Ascending aorta (tissue), 2 donors: Measurements from ENCODE around the gene SIRPA. TPM values are rescaled to one million over a fixed set of nuclear protein-coding genes. Genes with fewer than 3 reads are reported as not detected.

ENCODE experiments used
- DNase-seq, 2 donors: peaks; one replicate each; pipeline ENCODE4 v3.0.0-alpha.2; 2019; ENCODE audit warnings: low spot score in 2 of 2
- H3K27ac ChIP-seq, 2 donors: fragments of 200-600 bp; sonication (generic); one replicate each; pipeline ENCODE4 v1.5.1; 2016 to 2017; ENCODE audit warnings: mild to moderate bottlenecking in 1 of 2
- H3K27me3 ChIP-seq: fragments of 200-600 bp; sonication (generic); one replicate; pipeline ENCODE4 v1.5.1; 2017
- H3K36me3 ChIP-seq, 2 donors: fragments of 200-600 bp; sonication (generic); one replicate each; pipeline ENCODE4 v1.5.1; 2016
- H3K4me1 ChIP-seq, 2 donors: fragments of 200-600 bp; sonication (generic); one replicate each; pipeline ENCODE4 v1.5.1; 2016 to 2017; ENCODE audit warnings: mild to moderate bottlenecking in 1 of 2
- H3K4me3 ChIP-seq, 2 donors: fragments of 200-600 bp; sonication (generic); one replicate each; pipeline ENCODE4 v1.5.1; 2016 to 2017; ENCODE audit warnings: mild to moderate bottlenecking in 1 of 2
- H3K9me3 ChIP-seq, 2 donors: fragments of 200-600 bp; sonication (generic); one replicate each; pipeline ENCODE4 v1.5.1; 2016
- CTCF ChIP-seq, 3 experiments: fragments of 200-600 bp in 2 of 3; fragments of 450-650 bp in 1 of 3; sonication (generic) in 2 of 3; IDR thresholded peaks; one replicate each; pipeline ENCODE4 v1.5.1; 2016 to 2019; ENCODE audit warnings: antibody characterized with exemption in 3 of 3, mild to moderate bottlenecking in 1 of 3, moderate library complexity in 1 of 3
- intact Hi-C: fragments of 100-400 bp; cut with DNase I; formaldehyde crosslinking; loops from one replicate; pipeline ENCODE4 v1.15.1; 2023
- total RNA-seq: library from RNA; depleted of rRNA; stranded (reverse); fragments of >200 nt; gene quantifications from one replicate; pipeline ENCODE4 v1.1.0, GENCODE V29; 2016

SIRPA gene
- total RNA-seq, 1 donor from 2014 or later = 72.8 TPM

DNA sequence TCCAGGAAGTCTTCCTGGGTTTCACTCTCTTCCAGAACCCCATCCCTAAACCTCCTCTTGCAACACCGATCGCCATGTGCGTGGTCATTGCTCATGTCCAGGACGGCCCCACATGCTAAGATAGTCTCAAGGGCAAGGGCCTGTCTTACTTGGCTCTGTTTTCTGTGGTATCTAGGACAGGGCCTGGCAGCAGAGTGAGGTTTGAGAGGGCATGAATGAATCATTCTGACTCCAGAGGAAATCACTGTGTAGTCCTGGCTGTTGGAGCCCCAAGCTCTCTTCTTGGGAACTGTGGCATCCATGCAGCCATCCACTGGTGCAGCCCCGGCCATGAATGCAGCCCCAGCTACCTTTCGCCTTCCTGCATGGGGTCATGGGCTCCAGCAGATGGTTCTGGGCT, 12.4 kb downstream of the SIRPA start:
- H3K4me1 ChIP-seq = peaks cover 7 to 10% of the 10 kb centered on the region in 2 donors
- no peaks in the 10 kb centered on the region for H3K27me3 ChIP-seq
- H3K9me3 ChIP-seq = no peaks in the 10 kb centered on the region
- peaks cover 2 to 13% of the 10 kb centered on the region in 2 donors for H3K36me3 ChIP-seq
- intact Hi-C loops = no loop called here
- TF ChIP-seq CTCF (IDR thresholded peaks at IDR 0.05) = no peak
- H3K27ac ChIP-seq = no peak overlapping the region
- H3K4me3 ChIP-seq = no peak overlapping the region
- no peak for DNase-seq

GRCh38 chr20:1908191-1908590, 13.0 kb downstream of the SIRPA start:
- Histone ChIP-seq H3K27me3 (no peaks in the 10 kb centered on the region), H3K9me3 (no peaks in the 10 kb centered on the region), H3K27ac (no peak overlapping the region), H3K36me3 (peaks cover 6 to 14% of the 10 kb centered on the region in 2 donors), H3K4me1 (peaks cover 7 to 10% of the 10 kb centered on the region in 2 donors), H3K4me3 (no peak overlapping the region)
- TF ChIP-seq CTCF (IDR thresholded peaks at IDR 0.05) = no peak
- no peak for DNase-seq
- intact Hi-C loops = no loop called here

GRCh38 chr20:1909097-1909496, 13.9 kb downstream of the SIRPA start:
- H3K27me3 ChIP-seq = no peaks in the 10 kb centered on the region
- H3K4me3 ChIP-seq = no peak overlapping the region
- DNase-seq = no peak
- H3K9me3 ChIP-seq = no peaks in the 10 kb centered on the region
- no peak overlapping the region for H3K27ac ChIP-seq
- intact Hi-C loops = no loop called here
- peaks cover 6 to 16% of the 10 kb centered on the region in 2 donors for H3K36me3 ChIP-seq
- peaks cover 7 to 10% of the 10 kb centered on the region in 2 donors for H3K4me1 ChIP-seq
- TF ChIP-seq CTCF (IDR thresholded peaks at IDR 0.05) = no peak

DNA sequence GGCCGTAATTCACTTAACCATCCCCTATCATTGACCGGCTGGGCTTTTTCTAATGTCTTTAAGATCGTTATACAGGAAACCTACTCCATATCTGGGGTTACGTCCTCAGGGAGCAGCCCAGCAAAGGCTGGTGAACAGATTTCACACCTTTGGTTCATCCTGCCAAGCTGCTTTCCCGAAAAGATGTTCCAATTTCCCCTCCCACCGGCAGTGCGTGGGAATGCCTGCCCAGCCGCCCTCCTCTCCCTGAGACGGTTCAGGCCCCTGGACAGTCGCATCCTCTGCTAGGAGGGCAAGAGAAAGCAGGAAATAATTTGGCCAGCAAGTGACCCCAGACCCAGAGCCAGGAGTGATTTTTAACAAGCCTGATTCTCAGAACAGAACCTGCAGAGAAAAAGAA, 16.3 kb downstream of the SIRPA start:
- Histone ChIP-seq H3K27me3 (no peaks in the 10 kb centered on the region), H3K9me3 (no peaks in the 10 kb centered on the region), H3K4me3 (no peak overlapping the region), H3K36me3 (peaks cover 15 to 23% of the 10 kb centered on the region in 2 donors), H3K27ac (no peak overlapping the region), H3K4me1 (peaks cover 5 to 7% of the 10 kb centered on the region in 2 donors)
- intact Hi-C loops = no loop called here
- TF ChIP-seq CTCF (IDR thresholded peaks at IDR 0.05) = no peak
- no peak for DNase-seq

- intact Hi-C loops = no loop called here
Observed at GRCh38 chr20:1912053-1912452, 16.8 kb downstream of the SIRPA start.

More at GRCh38 chr20:1912053-1912452, 16.8 kb downstream of the SIRPA start:
- H3K4me3 ChIP-seq = no peak overlapping the region
- no peaks in the 10 kb centered on the region for H3K9me3 ChIP-seq
- H3K27ac ChIP-seq = no peak overlapping the region
- H3K4me1 ChIP-seq = peaks cover 2 to 4% of the 10 kb centered on the region in 2 donors
- no peaks in the 10 kb centered on the region for H3K27me3 ChIP-seq
- DNase-seq = no peak
- no peak for TF ChIP-seq CTCF (IDR thresholded peaks at IDR 0.05)
- H3K36me3 ChIP-seq = peaks cover 18 to 28% of the 10 kb centered on the region in 2 donors
